ENCODE measurements around the gene HP1BP3. TPM values are rescaled to one million over a fixed set of nuclear protein-coding genes. Genes with fewer than 3 reads are reported as not detected.

The HP1BP3 gene
- total and polyA plus RNA-seq, 2 experiments from 2014 or later = 118 to 171 TPM

DNA sequence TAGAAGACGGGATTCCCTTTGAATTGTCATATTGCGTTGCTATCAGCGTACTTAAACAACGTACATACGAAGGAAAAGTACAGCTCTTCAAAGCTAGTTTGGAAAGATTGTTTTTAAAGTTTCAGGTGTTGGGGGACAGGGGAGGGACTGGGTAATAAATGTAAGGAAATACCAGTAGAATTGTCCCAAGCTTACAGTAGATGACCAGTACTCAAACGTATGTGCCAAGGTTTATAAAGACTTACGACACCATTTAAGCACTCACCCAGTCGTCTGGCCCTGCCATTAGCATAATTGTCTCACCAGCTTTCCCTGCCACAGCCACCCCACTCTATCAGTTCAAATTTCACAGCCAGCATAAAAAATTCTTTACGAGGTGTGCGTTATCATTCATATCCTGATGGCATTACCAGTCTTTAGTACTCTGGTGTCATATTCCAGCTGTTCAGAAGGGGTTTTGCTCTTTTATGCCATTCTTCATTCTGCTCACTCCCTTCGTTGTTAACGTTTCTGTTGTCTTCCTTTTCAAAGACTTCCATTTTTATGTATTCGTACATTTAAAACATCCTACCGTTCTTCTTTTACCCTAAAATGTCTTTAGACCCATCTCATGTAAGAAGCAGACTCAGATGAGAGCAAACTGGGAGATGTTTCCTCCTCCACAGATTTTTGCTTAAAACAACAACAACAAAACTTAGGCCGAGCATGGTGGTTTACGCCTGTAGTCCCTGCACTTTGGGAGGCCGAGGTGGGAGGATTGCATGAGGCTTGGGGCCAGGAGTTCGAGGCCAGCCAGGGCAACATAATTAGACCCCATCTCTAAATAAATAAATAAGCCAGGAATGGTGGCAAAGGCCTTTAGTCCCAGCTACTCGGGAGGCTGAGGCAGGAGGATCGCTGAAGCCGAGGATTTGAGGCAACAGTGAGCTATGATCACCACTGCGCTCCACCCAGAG, 1.0 kb upstream of the HP1BP3 start:
- Histone ChIP-seq H2AFZ (peak overlapping the region; percentile 67), H3K4me2 (peak overlapping the region; percentile 86), H3K27me3 (no peaks in the 10 kb centered on the region), H3K36me3 (replicated peaks; ENCODE audit: insufficient read depth, low read depth) (no peaks in the 10 kb centered on the region), H3K79me2 (peaks cover 33% of the 10 kb centered on the region), H4K20me1 (ENCODE audit: insufficient read depth, poor library complexity, severe bottlenecking) (peaks cover 30% of the 10 kb centered on the region), H3K9me3 (ENCODE audit: low read depth) (no peaks in the 10 kb centered on the region), H3K27ac (peak overlapping the region; percentile 96), H3K4me1 (ENCODE audit: insufficient read depth) (peaks cover 14% of the 10 kb centered on the region), H3K4me3 (peak overlapping the region; percentile 44), H3K9me2 (replicated peaks; ENCODE audit: insufficient read depth) (no peaks in the 10 kb centered on the region)
- 40% methylated on average over 22 of the region's 22 CpGs for WGBS (ENCODE audit: low lambda C conversion rate, missing lambda C conversion rate)
- peak; percentile 55 for DNase-seq (ENCODE audit: low spot score)
- TF ChIP-seq CTCF (IDR thresholded peaks at IDR 0.05; ENCODE audit: poor library complexity) (no peak), EZH2phosphoT487 (IDR thresholded peaks at IDR 0.05; ENCODE audit: low read depth, severe bottlenecking, unreplicated experiment) (no peak), EZH2 (IDR thresholded peaks at IDR 0.05; ENCODE audit: borderline replicate concordance) (no peak)

DNA sequence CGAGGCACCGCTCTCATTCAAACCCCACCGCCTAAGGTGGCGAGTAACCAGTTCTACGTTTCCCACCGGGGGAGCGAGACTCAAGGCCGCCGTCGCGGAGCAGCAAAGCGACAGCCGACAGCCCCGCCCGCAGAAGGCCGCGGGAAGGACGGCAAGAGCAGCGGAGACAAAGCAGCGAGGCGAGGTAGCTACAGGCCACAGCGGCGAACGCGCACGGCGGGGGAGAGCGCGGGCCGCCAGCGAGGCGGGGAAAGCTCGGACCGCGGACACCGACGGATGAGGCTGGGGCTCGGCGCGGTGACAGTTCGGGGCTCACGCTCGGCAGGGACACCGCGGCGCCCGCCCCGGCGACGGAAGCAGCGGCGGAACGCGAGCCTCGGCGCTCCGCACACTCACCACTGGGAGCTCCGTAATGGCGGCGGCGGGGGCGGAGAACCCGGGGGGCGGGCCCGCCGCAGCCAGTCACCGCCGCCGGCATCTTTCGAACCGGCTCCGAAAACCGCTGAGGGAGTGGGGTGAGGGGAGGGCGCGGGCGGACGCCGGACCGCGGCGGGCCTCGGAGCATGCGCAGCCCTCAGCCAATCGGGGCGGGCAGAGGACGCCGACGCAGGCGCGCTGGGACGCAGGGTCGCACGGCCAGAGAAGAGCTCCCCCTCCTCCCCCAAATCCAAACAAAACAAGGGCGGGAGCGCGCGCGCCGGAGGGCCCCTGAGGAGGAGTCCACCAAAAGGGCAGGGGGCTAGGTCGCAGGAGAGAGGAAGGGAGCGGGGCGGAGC, 666 bp downstream of the HP1BP3 start:
- Histone ChIP-seq H3K27ac (peak overlapping the region; percentile 96), H4K20me1 (ENCODE audit: insufficient read depth, poor library complexity, severe bottlenecking) (peaks cover 47% of the 10 kb centered on the region), H3K36me3 (replicated peaks; ENCODE audit: insufficient read depth, low read depth) (no peaks in the 10 kb centered on the region), H3K4me2 (peak overlapping the region; percentile 81), H3K4me3 (peak overlapping the region; percentile 91), H2AFZ (peak overlapping the region; percentile 34), H3K27me3 (no peaks in the 10 kb centered on the region), H3K9me2 (replicated peaks; ENCODE audit: insufficient read depth) (no peaks in the 10 kb centered on the region), H3K9me3 (ENCODE audit: low read depth) (no peaks in the 10 kb centered on the region), H3K79me2 (peaks cover 49% of the 10 kb centered on the region), H3K4me1 (ENCODE audit: insufficient read depth) (peaks cover 14% of the 10 kb centered on the region)
- TF ChIP-seq CTCF (IDR thresholded peaks at IDR 0.05; ENCODE audit: poor library complexity) = no peak
- TF ChIP-seq EZH2phosphoT487 (IDR thresholded peaks at IDR 0.05; ENCODE audit: low read depth, severe bottlenecking, unreplicated experiment) = no peak
- TF ChIP-seq EZH2 (IDR thresholded peaks at IDR 0.05; ENCODE audit: borderline replicate concordance) = no peak
- under 1% methylated on average over 81 of the region's 102 CpGs for WGBS (ENCODE audit: low lambda C conversion rate, missing lambda C conversion rate)
- DNase-seq (ENCODE audit: low spot score) = peak; percentile 98

GRCh38 chr1:20785907-20786252, 1.2 kb downstream of the HP1BP3 start:
- Histone ChIP-seq H3K4me3 (peak overlapping the region; percentile 91), H3K9me2 (replicated peaks; ENCODE audit: insufficient read depth) (no peaks in the 10 kb centered on the region), H3K4me2 (peak overlapping the region; percentile 81), H4K20me1 (ENCODE audit: insufficient read depth, poor library complexity, severe bottlenecking) (peaks cover 52% of the 10 kb centered on the region), H3K27me3 (no peaks in the 10 kb centered on the region), H3K9me3 (ENCODE audit: low read depth) (no peaks in the 10 kb centered on the region), H3K79me2 (peaks cover 55% of the 10 kb centered on the region), H3K27ac (peak overlapping the region; percentile 96), H3K36me3 (replicated peaks; ENCODE audit: insufficient read depth, low read depth) (no peaks in the 10 kb centered on the region), H2AFZ (peak overlapping the region; percentile 34), H3K4me1 (ENCODE audit: insufficient read depth) (peaks cover 14% of the 10 kb centered on the region)
- DNase-seq (ENCODE audit: low spot score) = no peak
- TF ChIP-seq EZH2phosphoT487 (IDR thresholded peaks at IDR 0.05; ENCODE audit: low read depth, severe bottlenecking, unreplicated experiment) (no peak), CTCF (IDR thresholded peaks at IDR 0.05; ENCODE audit: poor library complexity) (no peak), EZH2 (IDR thresholded peaks at IDR 0.05; ENCODE audit: borderline replicate concordance) (no peak)
- WGBS (ENCODE audit: low lambda C conversion rate, missing lambda C conversion rate) = 1% methylated on average over 16 of the region's 16 CpGs

Measured in hepatocyte (in vitro differentiated cells).